WTC11 (cell line): ENCODE results near the gene LDLRAD4.

ENCODE experiments used
- CTCF ChIP-seq: fragments of 200-600 bp; IDR thresholded peaks from 2 replicates; pipeline ENCODE4 v1.8.0; 2022; ENCODE audit warnings: antibody characterized with exemption
- RELA ChIP-seq: sonication (generic); formaldehyde crosslinking; IDR thresholded peaks from 2 replicates; pipeline ENCODE4 v1.8.1; 2022; ENCODE audit warnings: missing genetic modification reagents, mild to moderate bottlenecking, borderline replicate concordance

GRCh38 chr18:13574355-13574754 lies 355.8 kb downstream of the LDLRAD4 start:
- TF ChIP-seq RELA (no peak), CTCF (no peak)
